HUES48 (cell line): ENCODE results near the gene NEDD4L.

Experiments used
- H3K27ac ChIP-seq: one replicate; pipeline ENCODE4 v1.7.0; 2013; ENCODE audit warnings: low read depth, low read length, inconsistent platforms
- H3K27me3 ChIP-seq: 2 replicates; pipeline ENCODE4 v1.6.1; 2013; ENCODE audit warnings: mild to moderate bottlenecking, low read length; ENCODE audit not compliant: control insufficient read depth, insufficient read depth
- H3K36me3 ChIP-seq: 2 replicates; pipeline ENCODE4 v1.6.1; 2013; ENCODE audit warnings: low read length; ENCODE audit not compliant: control insufficient read depth, insufficient read depth
- H3K4me1 ChIP-seq: 2 replicates; pipeline ENCODE4 v1.6.1; 2013; ENCODE audit warnings: mild to moderate bottlenecking, low read length; ENCODE audit not compliant: control insufficient read depth, insufficient read depth
- H3K4me3 ChIP-seq: 2 replicates; pipeline ENCODE4 v1.5.1; 2013; ENCODE audit warnings: mild to moderate bottlenecking, low read depth, low read length
- H3K9ac ChIP-seq: 2 replicates; pipeline ENCODE4 v1.6.1; 2013; ENCODE audit warnings: mild to moderate bottlenecking, low read depth, low read length, moderate library complexity
- H3K9me3 ChIP-seq: 2 replicates; pipeline ENCODE4 v1.6.1; 2013; ENCODE audit warnings: low read length; ENCODE audit not compliant: control insufficient read depth, insufficient read depth

Gene NEDD4L

DNA sequence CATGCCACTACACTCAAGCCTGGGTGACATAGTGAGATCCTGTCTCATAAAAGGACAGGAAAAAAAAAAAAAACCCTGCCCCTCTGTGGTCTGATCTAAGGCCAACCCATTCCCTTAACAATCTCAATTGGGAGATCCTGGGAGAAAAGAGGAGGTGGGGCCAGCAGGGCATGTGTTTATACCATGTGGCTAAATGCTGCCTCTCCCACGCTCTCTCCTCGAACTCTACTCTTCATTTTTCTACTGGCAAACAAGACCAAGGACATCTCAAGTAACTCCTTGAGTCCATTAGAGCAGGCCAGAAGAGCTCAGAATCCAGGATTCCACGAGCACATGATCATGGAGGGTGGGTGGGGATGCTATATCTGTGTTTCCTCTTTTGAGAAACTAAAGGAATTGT, 16.7 kb upstream of the NEDD4L start:
- Histone ChIP-seq H3K4me3 (no peak overlapping the region), H3K9ac (no peak overlapping the region), H3K4me1 (peaks cover 20% of the 10 kb centered on the region), H3K36me3 (no peaks in the 10 kb centered on the region), H3K27ac (peak overlapping the region; percentile 84), H3K27me3 (no peaks in the 10 kb centered on the region), H3K9me3 (no peaks in the 10 kb centered on the region)

GRCh38 chr18:58028109-58028784, 15.8 kb upstream of the NEDD4L start:
- Histone ChIP-seq H3K27ac (no peak overlapping the region), H3K27me3 (peaks cover 2% of the 10 kb centered on the region; the same call in 1 of the 2 replicates), H3K4me1 (peaks cover 20% of the 10 kb centered on the region), H3K9ac (no peak overlapping the region), H3K36me3 (no peaks in the 10 kb centered on the region), H3K9me3 (no peaks in the 10 kb centered on the region), H3K4me3 (no peak overlapping the region)

GRCh38 chr18:58032233-58032632, 11.8 kb upstream of the NEDD4L start:
- Histone ChIP-seq H3K27me3 (peaks cover 2% of the 10 kb centered on the region; the same call in 1 of the 2 replicates), H3K9me3 (no peaks in the 10 kb centered on the region), H3K36me3 (no peaks in the 10 kb centered on the region), H3K4me3 (no peak overlapping the region), H3K4me1 (no peaks in the 10 kb centered on the region), H3K27ac (no peak overlapping the region), H3K9ac (no peak overlapping the region)

- H3K9ac ChIP-seq: no peak overlapping the region
- no peak overlapping the region for H3K4me3 ChIP-seq
- peaks cover 2% of the 10 kb centered on the region; the same call in 1 of the 2 replicates for H3K27me3 ChIP-seq
- no peaks in the 10 kb centered on the region for H3K4me1 ChIP-seq
- H3K36me3 ChIP-seq: no peaks in the 10 kb centered on the region
- no peaks in the 10 kb centered on the region for H3K9me3 ChIP-seq
- H3K27ac ChIP-seq: no peak overlapping the region
These were observed 10.8 kb upstream of the NEDD4L start for GRCh38 chr18:58033216-58033615.

DNA sequence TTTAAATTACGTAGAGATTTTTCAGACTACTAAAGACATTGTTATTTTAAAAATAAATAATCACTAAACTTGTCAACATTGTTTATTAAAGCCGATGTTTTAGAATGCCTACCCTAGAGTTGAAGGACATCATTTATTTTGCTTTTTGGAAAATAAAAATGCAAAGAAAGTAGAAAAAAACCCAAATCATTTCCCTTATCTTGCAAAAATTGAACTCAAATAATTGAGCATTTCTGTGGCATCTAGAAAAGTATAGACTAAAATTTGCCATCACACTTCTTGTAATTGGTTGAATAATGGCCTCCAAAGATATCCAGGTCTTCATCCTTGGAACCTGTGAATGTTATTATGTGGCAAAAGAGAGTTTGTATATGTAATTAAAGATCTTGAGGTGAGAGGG, 9.7 kb upstream of the NEDD4L start:
- H3K36me3 ChIP-seq: no peaks in the 10 kb centered on the region
- H3K9ac ChIP-seq: no peak overlapping the region
- no peaks in the 10 kb centered on the region for H3K9me3 ChIP-seq
- no peak overlapping the region for H3K27ac ChIP-seq
- no peaks in the 10 kb centered on the region for H3K4me1 ChIP-seq
- H3K4me3 ChIP-seq: no peak overlapping the region
- H3K27me3 ChIP-seq: peaks cover 2% of the 10 kb centered on the region; the same call in 1 of the 2 replicates

DNA sequence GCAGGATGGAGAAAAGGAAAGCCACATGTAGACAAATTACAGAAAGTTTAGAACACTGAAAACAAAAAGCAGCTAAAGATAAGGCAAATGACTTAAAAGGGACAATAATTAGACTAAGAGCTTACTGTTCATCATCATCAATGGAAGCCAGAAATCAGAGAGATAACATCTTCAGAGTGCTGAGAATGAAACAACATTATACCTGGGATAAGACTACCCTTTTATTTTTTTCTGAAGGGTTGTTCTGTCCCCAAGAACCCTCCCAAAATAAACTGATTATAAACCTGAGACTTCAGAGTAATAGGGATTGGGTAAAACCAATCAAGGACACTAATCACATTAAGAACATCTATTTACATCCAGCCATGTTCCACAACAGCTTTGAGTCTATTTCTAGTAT, 6.9 kb upstream of the NEDD4L start:
- Histone ChIP-seq H3K36me3 (no peaks in the 10 kb centered on the region), H3K4me3 (no peak overlapping the region), H3K9me3 (no peaks in the 10 kb centered on the region), H3K4me1 (no peaks in the 10 kb centered on the region), H3K9ac (no peak overlapping the region), H3K27me3 (peaks cover 2% of the 10 kb centered on the region; the same call in 1 of the 2 replicates), H3K27ac (no peak overlapping the region)

GRCh38 chr18:58038063-58038462, 6.0 kb upstream of the NEDD4L start:
- Histone ChIP-seq H3K27ac (no peak overlapping the region), H3K4me1 (no peaks in the 10 kb centered on the region), H3K36me3 (no peaks in the 10 kb centered on the region)

GRCh38 chr18:58041633-58042032, 2.4 kb upstream of the NEDD4L start:
- H3K27ac ChIP-seq: no peak overlapping the region
- H3K4me1 ChIP-seq: peaks cover 8% of the 10 kb centered on the region
- no peak overlapping the region for H3K9ac ChIP-seq
- H3K36me3 ChIP-seq: no peaks in the 10 kb centered on the region
- no peaks in the 10 kb centered on the region for H3K9me3 ChIP-seq
- no peaks in the 10 kb centered on the region for H3K27me3 ChIP-seq
- no peak overlapping the region for H3K4me3 ChIP-seq

More at GRCh38 chr18:58038063-58038462, 6.0 kb upstream of the NEDD4L start:
- Histone ChIP-seq H3K9me3 (no peaks in the 10 kb centered on the region), H3K4me3 (no peak overlapping the region), H3K9ac (no peak overlapping the region), H3K27me3 (no peaks in the 10 kb centered on the region)

- Histone ChIP-seq H3K36me3 (no peaks in the 10 kb centered on the region), H3K9ac (no peak overlapping the region), H3K4me1 (peaks cover 21% of the 10 kb centered on the region), H3K4me3 (peak overlapping the region; percentile 95), H3K27ac (no peak overlapping the region), H3K27me3 (no peaks in the 10 kb centered on the region), H3K9me3 (no peaks in the 10 kb centered on the region)
These were observed 1.1 kb upstream of the NEDD4L start for GRCh38 chr18:58042826-58043490.

- H3K4me3 ChIP-seq: peak overlapping the region; percentile 95
- H3K9ac ChIP-seq: peak overlapping the region; percentile 67
- H3K27me3 ChIP-seq: no peaks in the 10 kb centered on the region
- no peaks in the 10 kb centered on the region for H3K36me3 ChIP-seq
- no peaks in the 10 kb centered on the region for H3K9me3 ChIP-seq
- H3K4me1 ChIP-seq: peaks cover 24% of the 10 kb centered on the region
- H3K27ac ChIP-seq: peak overlapping the region; percentile 94
These were observed 580 bp downstream of the NEDD4L start for GRCh38 chr18:58044370-58045241.
